Breast epithelium (tissue), 4 donors: ENCODE measurements around the gene TMEM266. TPM values are rescaled to one million over a fixed set of nuclear protein-coding genes. Genes with fewer than 3 reads are reported as not detected.

ENCODE experiments used
- DNase-seq, 2 donors: peaks; one replicate each; pipeline ENCODE4 v3.0.0-alpha.2; 2019; ENCODE audit warnings: low spot score in 2 of 2
- H3K27ac ChIP-seq, 2 donors: fragments of 200-600 bp; sonication (generic) in 1 of 2; one replicate each; pipeline ENCODE4 v1.5.1; 2016 to 2019; ENCODE audit warnings: mild to moderate bottlenecking in 1 of 2
- H3K27me3 ChIP-seq, 2 donors: fragments of 200-600 bp; sonication (generic) in 1 of 2; one replicate each; pipeline versions ENCODE4 v1.5.1 to v1.6.0; 2017 to 2019; ENCODE audit warnings: control low read depth in 1 of 2, mild to moderate bottlenecking in 1 of 2
- H3K36me3 ChIP-seq: fragments of 200-600 bp; one replicate; pipeline ENCODE4 v1.5.1; 2019
- H3K4me1 ChIP-seq, 2 donors: fragments of 200-600 bp; sonication (generic); one replicate each; pipeline ENCODE4 v1.5.1; 2016 to 2019; ENCODE audit warnings: control low read depth in 1 of 2
- H3K4me3 ChIP-seq, 3 donors: fragments of 200-600 bp; sonication (generic); 1 replicate in 2 of 3; 2 replicates in 1 of 3; pipeline ENCODE4 v1.5.1; 2016 to 2019; ENCODE audit warnings: mild to moderate bottlenecking in 3 of 3, moderate library complexity in 2 of 3
- H3K9me3 ChIP-seq, 2 donors: fragments of 200-600 bp; sonication (generic) in 1 of 2; one replicate each; pipeline ENCODE4 v1.5.1; 2016 to 2019; ENCODE audit warnings: control low read depth in 1 of 2
- CTCF ChIP-seq, 3 donors: fragments of 450-650 bp; IDR thresholded peaks; one replicate each; pipeline ENCODE4 v1.5.1; 2016 to 2017; ENCODE audit warnings: antibody characterized with exemption in 3 of 3, mild to moderate bottlenecking in 3 of 3, moderate library complexity in 3 of 3
- POLR2A ChIP-seq: fragments of 450-650 bp; IDR thresholded peaks from one replicate; pipeline ENCODE4 v1.6.1; 2016; ENCODE audit warnings: antibody characterized with exemption, mild to moderate bottlenecking, moderate library complexity
- POLR2AphosphoS5 ChIP-seq, 3 donors: sonication (generic); formaldehyde crosslinking; IDR thresholded peaks; one replicate each; pipeline ENCODE4 v1.6.1; 2017; ENCODE audit warnings: antibody characterized with exemption in 3 of 3
- intact Hi-C: fragments of 100-400 bp; cut with DNase I; formaldehyde crosslinking; loops from one replicate; pipeline ENCODE4 v1.15.1; 2023; ENCODE audit warnings: low total_unique reads
- total RNA-seq, 3 donors: library from RNA; depleted of rRNA; stranded (reverse); fragments of >200 nt; gene quantifications; one replicate each; pipeline ENCODE4 v1.1.0, GENCODE V29; 2016

TMEM266 gene
- total RNA-seq, 3 donors from 2014 or later, result 0.29 to 0.32 TPM; not detected in 1

DNA sequence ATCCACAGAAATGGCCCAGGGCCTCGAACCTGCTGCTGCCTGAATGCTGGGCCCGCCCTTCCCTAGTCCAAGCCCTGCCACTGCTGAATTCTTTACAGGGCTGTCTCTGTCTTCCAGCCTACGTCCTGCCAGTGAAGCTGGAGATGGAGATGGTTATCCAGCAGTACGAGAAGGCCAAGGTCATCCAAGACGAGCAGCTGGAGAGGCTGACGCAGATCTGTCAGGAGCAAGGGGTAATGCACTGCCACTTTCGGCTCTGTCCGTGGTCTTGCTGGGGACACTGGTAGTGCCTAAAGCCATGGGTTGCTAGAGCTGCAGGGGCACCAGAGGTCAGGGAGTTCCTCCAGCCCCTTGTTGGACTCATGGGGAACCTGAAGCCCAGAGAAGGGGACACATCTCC, 115.7 kb downstream of the TMEM266 start:
- DNase-seq, result no peak
- H3K9me3 ChIP-seq, result no peaks in the 10 kb centered on the region
- no peak overlapping the region for H3K27ac ChIP-seq
- TF ChIP-seq POLR2A (no peak), CTCF (IDR thresholded peaks at IDR 0.05) (no peak), POLR2AphosphoS5 (IDR thresholded peaks at IDR 0.05) (no peak)
- no peaks in the 10 kb centered on the region for H3K36me3 ChIP-seq
- no peak overlapping the region for H3K4me3 ChIP-seq
- H3K4me1 ChIP-seq, result no peaks in the 10 kb centered on the region
- peaks cover 0 to 12% of the 10 kb centered on the region in 2 donors for H3K27me3 ChIP-seq
- intact Hi-C loops, result no loop called here

DNA sequence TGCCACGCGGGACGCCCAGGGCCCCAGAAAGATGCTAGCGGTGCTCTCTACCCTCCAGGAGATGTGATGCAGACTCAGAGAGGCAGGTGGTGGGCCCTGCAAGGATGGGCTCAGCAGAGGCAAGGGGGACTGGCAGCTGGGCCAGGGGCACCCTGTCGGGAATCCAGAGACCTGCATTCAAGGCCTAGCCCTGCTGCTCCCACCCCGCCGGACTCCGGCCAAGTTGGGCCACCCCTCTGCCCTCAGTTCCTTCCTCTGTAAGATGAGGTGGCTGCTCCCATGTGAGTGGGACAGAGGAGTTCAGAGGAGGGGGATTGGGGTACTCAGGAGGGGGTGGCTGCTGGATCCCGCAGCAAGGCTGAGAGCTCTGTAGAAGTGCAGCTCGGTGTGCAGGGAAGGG, 116.3 kb downstream of the TMEM266 start:
- peaks cover 0 to 12% of the 10 kb centered on the region in 2 donors for H3K27me3 ChIP-seq
- H3K36me3 ChIP-seq, result no peaks in the 10 kb centered on the region
- H3K4me3 ChIP-seq, result no peak overlapping the region
- intact Hi-C loops, result no loop called here
- TF ChIP-seq POLR2AphosphoS5 (IDR thresholded peaks at IDR 0.05) (no peak), CTCF (IDR thresholded peaks at IDR 0.05) (no peak), POLR2A (no peak)
- no peaks in the 10 kb centered on the region for H3K9me3 ChIP-seq
- H3K27ac ChIP-seq, result no peak overlapping the region
- no peak for DNase-seq
- H3K4me1 ChIP-seq, result no peaks in the 10 kb centered on the region

DNA sequence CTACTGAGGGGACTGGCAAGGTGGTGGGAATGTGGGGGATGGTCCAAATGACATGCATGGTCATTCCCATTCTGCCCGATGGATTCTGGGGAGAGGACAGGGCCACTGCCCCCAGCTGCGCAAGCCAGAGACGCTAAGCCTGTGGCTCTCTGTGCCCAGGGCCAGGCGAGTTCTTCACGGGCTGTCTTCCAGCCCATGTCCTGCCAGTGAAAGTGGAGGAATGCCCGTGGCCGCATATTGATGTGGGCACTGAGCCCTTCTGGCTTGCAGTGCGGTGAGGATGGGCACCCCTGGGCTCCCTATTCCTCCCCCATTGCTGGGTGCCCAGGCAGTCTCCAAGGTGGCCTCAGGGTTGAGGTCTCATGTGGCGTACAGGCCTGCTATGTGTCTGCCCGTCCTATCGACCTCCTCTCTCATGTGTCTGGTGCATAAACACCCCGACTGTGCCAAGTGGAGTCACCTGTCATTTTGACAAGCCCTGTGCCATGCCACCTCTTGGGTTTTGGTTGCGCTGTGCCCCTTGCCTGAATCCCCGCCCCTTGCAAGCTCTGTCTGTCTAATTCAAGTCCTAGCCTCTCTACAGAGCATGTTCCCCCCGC, 116.8 kb downstream of the TMEM266 start:
- DNase-seq, result no peak
- Histone ChIP-seq H3K4me3 (no peak overlapping the region), H3K4me1 (no peaks in the 10 kb centered on the region), H3K9me3 (no peaks in the 10 kb centered on the region), H3K27ac (no peak overlapping the region), H3K36me3 (no peaks in the 10 kb centered on the region), H3K27me3 (peaks cover 0 to 12% of the 10 kb centered on the region in 2 donors)
- TF ChIP-seq POLR2AphosphoS5 (IDR thresholded peaks at IDR 0.05) (no peak), POLR2A (no peak), CTCF (IDR thresholded peaks at IDR 0.05) (no peak)
- intact Hi-C loops, result no loop called here

DNA sequence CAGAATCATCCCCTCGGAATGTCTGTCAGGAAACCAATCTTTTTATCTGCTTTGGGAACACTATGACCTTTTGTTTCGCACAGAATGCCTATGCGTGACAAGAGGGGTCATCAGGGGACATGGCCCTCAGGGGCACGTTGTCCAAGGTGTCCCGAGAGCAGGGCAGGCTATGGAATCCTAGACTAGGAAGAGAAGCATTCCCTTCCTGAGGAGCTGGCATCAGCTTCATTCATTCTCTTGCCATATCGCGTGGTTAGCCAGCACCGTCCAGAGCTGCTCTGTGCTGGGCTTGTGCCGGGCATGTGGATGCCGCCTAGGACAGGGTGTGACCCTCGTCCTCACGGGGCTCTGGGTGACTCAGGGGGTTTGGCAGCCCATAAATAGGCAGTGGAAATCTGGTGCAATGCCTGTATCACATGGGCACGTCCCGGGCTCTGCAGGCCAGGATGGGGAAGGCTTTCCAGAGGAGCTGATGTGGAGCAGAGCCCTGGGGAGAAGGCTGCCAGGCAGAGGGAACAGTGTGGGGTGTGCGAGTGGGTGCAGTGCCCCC, 117.8 kb downstream of the TMEM266 start:
- Histone ChIP-seq H3K27ac (no peak overlapping the region), H3K27me3 (peaks cover 0 to 12% of the 10 kb centered on the region in 2 donors), H3K9me3 (no peaks in the 10 kb centered on the region), H3K4me1 (no peaks in the 10 kb centered on the region), H3K4me3 (no peak overlapping the region), H3K36me3 (no peaks in the 10 kb centered on the region)
- TF ChIP-seq CTCF (IDR thresholded peaks at IDR 0.05) (no peak), POLR2A (no peak), POLR2AphosphoS5 (IDR thresholded peaks at IDR 0.05) (no peak)
- DNase-seq, result no peak
- intact Hi-C loops, result no loop called here

- H3K36me3 ChIP-seq, result no peaks in the 10 kb centered on the region
- H3K4me3 ChIP-seq, result no peak overlapping the region
- intact Hi-C loops, result no loop called here
- no peaks in the 10 kb centered on the region for H3K9me3 ChIP-seq
- TF ChIP-seq POLR2A, result no peak
- no peak for TF ChIP-seq POLR2AphosphoS5 (IDR thresholded peaks at IDR 0.05)
- TF ChIP-seq CTCF (IDR thresholded peaks at IDR 0.05), result no peak
- no peak for DNase-seq
- H3K27ac ChIP-seq, result no peak overlapping the region
- peaks cover 0 to 12% of the 10 kb centered on the region in 2 donors for H3K27me3 ChIP-seq
- H3K4me1 ChIP-seq, result no peaks in the 10 kb centered on the region
Measured at GRCh38 chr15:76178296-76179000, 118.7 kb downstream of the TMEM266 start.
